Measurements from ENCODE around the gene S100A12. TPM values are rescaled to one million over a fixed set of nuclear protein-coding genes. Genes with fewer than 3 reads are reported as not detected.

The S100A12 gene
- total RNA-seq, 2 experiments from 2014 or later: not detected

GRCh38 chr1:153343811-153344717 lies 31.4 kb downstream of the S100A12 start:
- Histone ChIP-seq H3K4me3 (ENCODE audit: low read depth, low read length, poor library complexity, severe bottlenecking) (no peak overlapping the region), H3K27ac (ENCODE audit: low read depth, low read length, poor library complexity, severe bottlenecking) (no peak overlapping the region), H2AFZ (ENCODE audit: low read length) (no peak overlapping the region), H3K9me2 (ENCODE audit: insufficient read depth, low read length) (no peaks in the 10 kb centered on the region), H3K9me3 (ENCODE audit: low read length) (no peaks in the 10 kb centered on the region), H3K36me3 (ENCODE audit: insufficient read depth, low read length) (no peaks in the 10 kb centered on the region), H3K4me2 (ENCODE audit: low read length) (no peak overlapping the region), H3K79me2 (ENCODE audit: insufficient read depth, low read depth, low read length) (no peaks in the 10 kb centered on the region), H3K4me1 (ENCODE audit: insufficient read depth, low read length, poor library complexity, severe bottlenecking) (no peaks in the 10 kb centered on the region), H4K20me1 (ENCODE audit: insufficient read depth, low read length) (no peaks in the 10 kb centered on the region)
- intact Hi-C loops (cut with micrococcal nuclease; ENCODE audit: unreplicated experiment): no loop called here
- no peak for DNase-seq (ENCODE audit: low spot score)
- BruUV-seq (replicated peaks): no TSS peak
- ChIA-PET POLR2A (no interaction called here), CTCF (ENCODE audit: unreplicated experiment) (no interaction called here)
- TF ChIP-seq CTCF (conservative IDR thresholded peaks at IDR 0.05; ENCODE audit: low read length) (no peak), EZH2phosphoT487 (IDR thresholded peaks at IDR 0.05; ENCODE audit: borderline replicate concordance, low read depth, low read length) (no peak)

- Histone ChIP-seq H3K9me2 (ENCODE audit: insufficient read depth, low read length) (no peaks in the 10 kb centered on the region), H2AFZ (ENCODE audit: low read length) (no peak overlapping the region), H3K9me3 (ENCODE audit: low read length) (no peaks in the 10 kb centered on the region), H3K4me3 (ENCODE audit: low read depth, low read length, poor library complexity, severe bottlenecking) (no peak overlapping the region), H4K20me1 (ENCODE audit: insufficient read depth, low read length) (no peaks in the 10 kb centered on the region), H3K4me2 (ENCODE audit: low read length) (no peak overlapping the region), H3K79me2 (ENCODE audit: insufficient read depth, low read depth, low read length) (no peaks in the 10 kb centered on the region), H3K36me3 (ENCODE audit: insufficient read depth, low read length) (no peaks in the 10 kb centered on the region), H3K4me1 (ENCODE audit: insufficient read depth, low read length, poor library complexity, severe bottlenecking) (no peaks in the 10 kb centered on the region), H3K27ac (ENCODE audit: low read depth, low read length, poor library complexity, severe bottlenecking) (no peak overlapping the region)
- intact Hi-C loops (cut with micrococcal nuclease; ENCODE audit: unreplicated experiment): no loop called here
- DNase-seq (ENCODE audit: low spot score): no peak
- TF ChIP-seq CTCF (conservative IDR thresholded peaks at IDR 0.05; ENCODE audit: low read length) (no peak), EZH2phosphoT487 (IDR thresholded peaks at IDR 0.05; ENCODE audit: borderline replicate concordance, low read depth, low read length) (no peak)
- no TSS peak for BruUV-seq (replicated peaks)
- POLR2A ChIA-PET: no interaction called here
- CTCF ChIA-PET (ENCODE audit: unreplicated experiment): no interaction called here
Measured at GRCh38 chr1:153343040-153343681, 32.3 kb downstream of the S100A12 start.

GRCh38 chr1:153342178-153342577 lies 33.2 kb downstream of the S100A12 start:
- no peak overlapping the region for H3K27ac ChIP-seq (ENCODE audit: low read depth, low read length, poor library complexity, severe bottlenecking)
- H3K9me2 ChIP-seq (ENCODE audit: insufficient read depth, low read length): no peaks in the 10 kb centered on the region
- H3K79me2 ChIP-seq (ENCODE audit: insufficient read depth, low read depth, low read length): no peaks in the 10 kb centered on the region
- no peaks in the 10 kb centered on the region for H3K9me3 ChIP-seq (ENCODE audit: low read length)
- BruUV-seq (replicated peaks): no TSS peak
- intact Hi-C loops (cut with micrococcal nuclease; ENCODE audit: unreplicated experiment): no loop called here
- no peak overlapping the region for H3K4me3 ChIP-seq (ENCODE audit: low read depth, low read length, poor library complexity, severe bottlenecking)
- no peaks in the 10 kb centered on the region for H3K4me1 ChIP-seq (ENCODE audit: insufficient read depth, low read length, poor library complexity, severe bottlenecking)
- H3K4me2 ChIP-seq (ENCODE audit: low read length): no peak overlapping the region
- no peaks in the 10 kb centered on the region for H4K20me1 ChIP-seq (ENCODE audit: insufficient read depth, low read length)
- ChIA-PET POLR2A (interaction anchor here (0.6 kb wide), 1 partner anchor 174 kb away, joined by 3 read pairs; no protein-coding TSS in a partner anchor), CTCF (ENCODE audit: unreplicated experiment) (no interaction called here)
- TF ChIP-seq CTCF (conservative IDR thresholded peaks at IDR 0.05; ENCODE audit: low read length) (no peak), EZH2phosphoT487 (IDR thresholded peaks at IDR 0.05; ENCODE audit: borderline replicate concordance, low read depth, low read length) (no peak)
- no peaks in the 10 kb centered on the region for H3K36me3 ChIP-seq (ENCODE audit: insufficient read depth, low read length)
- DNase-seq (ENCODE audit: low spot score): no peak
- no peak overlapping the region for H2AFZ ChIP-seq (ENCODE audit: low read length)

Data from OCI-LY7 (cell line).